ENCODE data around the gene SERPINE1. TPM values are rescaled to one million over a fixed set of nuclear protein-coding genes. Genes with fewer than 3 reads are reported as not detected.
A peak's percentile ranks its signal among the peaks of the same experiment; 100 is the strongest.

The SERPINE1 gene
- total and polyA plus RNA-seq, 2 of the 13 experiments (the other 11 are each of a cell fraction or from before 2014, with no cell fraction given) = 21.2 to 1,576 TPM

DNA sequence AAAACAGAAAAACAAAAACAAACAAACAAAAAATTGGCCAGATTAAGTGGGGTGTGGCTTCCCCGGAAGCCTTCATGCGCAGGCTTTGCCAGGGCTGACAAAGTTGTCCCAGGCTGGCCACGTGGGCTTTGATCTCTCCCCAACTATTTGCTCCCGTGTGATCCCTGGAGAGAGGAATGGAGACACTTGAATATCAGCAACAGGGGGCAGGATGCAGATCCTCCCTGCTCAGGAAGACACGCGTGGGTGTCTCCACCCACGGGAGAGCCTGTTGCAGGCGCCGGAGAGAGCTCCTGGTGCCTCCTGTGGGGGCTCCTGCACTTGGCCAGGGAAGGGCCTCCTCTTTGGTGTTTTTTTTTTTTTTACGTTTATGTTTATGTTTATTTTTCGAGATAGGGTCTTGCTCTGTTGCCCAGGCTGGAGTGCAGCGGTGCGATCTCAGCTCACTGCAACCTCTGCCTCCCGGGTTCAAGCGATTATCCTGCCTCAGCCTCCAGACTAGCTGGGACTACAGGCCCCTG is 22.7 kb upstream of the SERPINE1 start (continued):
- TF ChIP-seq IKZF1 (IDR thresholded peaks at IDR 0.05) = no peak
- no peak for TF ChIP-seq ZNF691 (CRISPR knock-in tag; IDR thresholded peaks at IDR 0.05; ENCODE audit: borderline replicate concordance, low read depth)
- TF ChIP-seq SOX6 (IDR thresholded peaks at IDR 0.05) = no peak
- peak; percentile 17; the same call in 1 of the 2 replicates for TF ChIP-seq SOX6 (CRISPR knock-in tag; IDR thresholded peaks at IDR 0.05)
- no peak for TF ChIP-seq ZNF557 (CRISPR knock-in tag; IDR thresholded peaks at IDR 0.05)
- no peak for TF ChIP-seq LBX2 (CRISPR knock-in tag; IDR thresholded peaks at IDR 0.05; ENCODE audit: borderline replicate concordance)
- no peak for TF ChIP-seq HNRNPUL1 (IDR thresholded peaks at IDR 0.05; ENCODE audit: low read depth, low read length)
- TF ChIP-seq XRCC5 (optimal IDR thresholded peaks at IDR 0.05; ENCODE audit: low read length) = no peak
- no peak for TF ChIP-seq HCFC1 (IDR thresholded peaks at IDR 0.05; ENCODE audit: low read depth, low read length)
- TF ChIP-seq ZNF614 (CRISPR knock-in tag; IDR thresholded peaks at IDR 0.05; ENCODE audit: borderline replicate concordance) = 0 out of 2 replicates have a peak, but pooled peaks have one; percentile 38
- no peak for TF ChIP-seq KIAA2018 (CRISPR knock-in tag; IDR thresholded peaks at IDR 0.05; ENCODE audit: borderline replicate concordance)
- no peak for TF ChIP-seq ZSCAN21 (CRISPR knock-in tag; IDR thresholded peaks at IDR 0.05; ENCODE audit: borderline replicate concordance)
- no peak for TF ChIP-seq UBTF (CRISPR knock-in tag; IDR thresholded peaks at IDR 0.05)
- no peak for TF ChIP-seq ZNF468 (CRISPR knock-in tag; IDR thresholded peaks at IDR 0.05)
- TF ChIP-seq ZNF205 (CRISPR knock-in tag; IDR thresholded peaks at IDR 0.05) = no peak
- no peak for TF ChIP-seq AKAP8 (CRISPR knock-in tag; IDR thresholded peaks at IDR 0.05)
- TF ChIP-seq MBNL3 (CRISPR knock-in tag; conservative IDR thresholded peaks at IDR 0.05) = no peak
- TF ChIP-seq ZKSCAN5 (CRISPR knock-in tag; IDR thresholded peaks at IDR 0.05) = no peak
- no peak for TF ChIP-seq SNAI1 (CRISPR knock-in tag; IDR thresholded peaks at IDR 0.05; ENCODE audit: borderline replicate concordance)
- TF ChIP-seq ZNF792 (CRISPR knock-in tag; IDR thresholded peaks at IDR 0.05) = no peak

Measured in HepG2 (cell line).